ENCODE results near the gene ELAPOR2.

DNA sequence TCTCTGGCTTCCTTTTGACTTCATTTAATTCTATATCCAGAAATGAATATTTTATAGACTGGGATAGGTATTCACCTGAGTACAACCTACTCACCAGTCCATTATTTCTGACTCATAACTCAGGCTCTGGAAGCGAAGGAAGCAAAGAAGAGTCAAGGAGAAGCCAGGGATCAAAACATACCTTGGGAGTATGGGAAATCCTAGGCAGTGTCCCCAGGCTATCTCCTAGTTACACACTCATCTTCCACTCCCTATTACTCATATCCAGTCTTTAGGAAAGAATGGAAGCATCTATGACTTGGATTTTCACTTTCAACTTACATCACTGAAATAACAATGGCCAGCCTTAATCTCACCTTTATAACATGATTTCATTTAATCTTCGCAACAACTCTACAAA, 40.9 kb upstream of the ELAPOR2 start:
- TF ChIP-seq, protein P1, sequence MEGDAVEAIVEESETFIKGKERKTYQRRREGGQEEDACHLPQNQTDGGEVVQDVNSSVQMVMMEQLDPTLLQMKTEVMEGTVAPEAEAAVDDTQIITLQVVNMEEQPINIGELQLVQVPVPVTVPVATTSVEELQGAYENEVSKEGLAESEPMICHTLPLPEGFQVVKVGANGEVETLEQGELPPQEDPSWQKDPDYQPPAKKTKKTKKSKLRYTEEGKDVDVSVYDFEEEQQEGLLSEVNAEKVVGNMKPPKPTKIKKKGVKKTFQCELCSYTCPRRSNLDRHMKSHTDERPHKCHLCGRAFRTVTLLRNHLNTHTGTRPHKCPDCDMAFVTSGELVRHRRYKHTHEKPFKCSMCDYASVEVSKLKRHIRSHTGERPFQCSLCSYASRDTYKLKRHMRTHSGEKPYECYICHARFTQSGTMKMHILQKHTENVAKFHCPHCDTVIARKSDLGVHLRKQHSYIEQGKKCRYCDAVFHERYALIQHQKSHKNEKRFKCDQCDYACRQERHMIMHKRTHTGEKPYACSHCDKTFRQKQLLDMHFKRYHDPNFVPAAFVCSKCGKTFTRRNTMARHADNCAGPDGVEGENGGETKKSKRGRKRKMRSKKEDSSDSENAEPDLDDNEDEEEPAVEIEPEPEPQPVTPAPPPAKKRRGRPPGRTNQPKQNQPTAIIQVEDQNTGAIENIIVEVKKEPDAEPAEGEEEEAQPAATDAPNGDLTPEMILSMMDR (IDR thresholded peaks at IDR 0.05), result no peak
- TF ChIP-seq EZH2 (IDR thresholded peaks at IDR 0.05; ENCODE audit: borderline replicate concordance, insufficient read depth, low read depth, low read length, poor library complexity, severe bottlenecking), result no peak
